Measurements from ENCODE around the gene MEGF6.

Gene MEGF6, protein sequence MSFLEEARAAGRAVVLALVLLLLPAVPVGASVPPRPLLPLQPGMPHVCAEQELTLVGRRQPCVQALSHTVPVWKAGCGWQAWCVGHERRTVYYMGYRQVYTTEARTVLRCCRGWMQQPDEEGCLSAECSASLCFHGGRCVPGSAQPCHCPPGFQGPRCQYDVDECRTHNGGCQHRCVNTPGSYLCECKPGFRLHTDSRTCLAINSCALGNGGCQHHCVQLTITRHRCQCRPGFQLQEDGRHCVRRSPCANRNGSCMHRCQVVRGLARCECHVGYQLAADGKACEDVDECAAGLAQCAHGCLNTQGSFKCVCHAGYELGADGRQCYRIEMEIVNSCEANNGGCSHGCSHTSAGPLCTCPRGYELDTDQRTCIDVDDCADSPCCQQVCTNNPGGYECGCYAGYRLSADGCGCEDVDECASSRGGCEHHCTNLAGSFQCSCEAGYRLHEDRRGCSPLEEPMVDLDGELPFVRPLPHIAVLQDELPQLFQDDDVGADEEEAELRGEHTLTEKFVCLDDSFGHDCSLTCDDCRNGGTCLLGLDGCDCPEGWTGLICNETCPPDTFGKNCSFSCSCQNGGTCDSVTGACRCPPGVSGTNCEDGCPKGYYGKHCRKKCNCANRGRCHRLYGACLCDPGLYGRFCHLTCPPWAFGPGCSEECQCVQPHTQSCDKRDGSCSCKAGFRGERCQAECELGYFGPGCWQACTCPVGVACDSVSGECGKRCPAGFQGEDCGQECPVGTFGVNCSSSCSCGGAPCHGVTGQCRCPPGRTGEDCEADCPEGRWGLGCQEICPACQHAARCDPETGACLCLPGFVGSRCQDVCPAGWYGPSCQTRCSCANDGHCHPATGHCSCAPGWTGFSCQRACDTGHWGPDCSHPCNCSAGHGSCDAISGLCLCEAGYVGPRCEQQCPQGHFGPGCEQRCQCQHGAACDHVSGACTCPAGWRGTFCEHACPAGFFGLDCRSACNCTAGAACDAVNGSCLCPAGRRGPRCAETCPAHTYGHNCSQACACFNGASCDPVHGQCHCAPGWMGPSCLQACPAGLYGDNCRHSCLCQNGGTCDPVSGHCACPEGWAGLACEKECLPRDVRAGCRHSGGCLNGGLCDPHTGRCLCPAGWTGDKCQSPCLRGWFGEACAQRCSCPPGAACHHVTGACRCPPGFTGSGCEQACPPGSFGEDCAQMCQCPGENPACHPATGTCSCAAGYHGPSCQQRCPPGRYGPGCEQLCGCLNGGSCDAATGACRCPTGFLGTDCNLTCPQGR (N-terminal part only)

DNA sequence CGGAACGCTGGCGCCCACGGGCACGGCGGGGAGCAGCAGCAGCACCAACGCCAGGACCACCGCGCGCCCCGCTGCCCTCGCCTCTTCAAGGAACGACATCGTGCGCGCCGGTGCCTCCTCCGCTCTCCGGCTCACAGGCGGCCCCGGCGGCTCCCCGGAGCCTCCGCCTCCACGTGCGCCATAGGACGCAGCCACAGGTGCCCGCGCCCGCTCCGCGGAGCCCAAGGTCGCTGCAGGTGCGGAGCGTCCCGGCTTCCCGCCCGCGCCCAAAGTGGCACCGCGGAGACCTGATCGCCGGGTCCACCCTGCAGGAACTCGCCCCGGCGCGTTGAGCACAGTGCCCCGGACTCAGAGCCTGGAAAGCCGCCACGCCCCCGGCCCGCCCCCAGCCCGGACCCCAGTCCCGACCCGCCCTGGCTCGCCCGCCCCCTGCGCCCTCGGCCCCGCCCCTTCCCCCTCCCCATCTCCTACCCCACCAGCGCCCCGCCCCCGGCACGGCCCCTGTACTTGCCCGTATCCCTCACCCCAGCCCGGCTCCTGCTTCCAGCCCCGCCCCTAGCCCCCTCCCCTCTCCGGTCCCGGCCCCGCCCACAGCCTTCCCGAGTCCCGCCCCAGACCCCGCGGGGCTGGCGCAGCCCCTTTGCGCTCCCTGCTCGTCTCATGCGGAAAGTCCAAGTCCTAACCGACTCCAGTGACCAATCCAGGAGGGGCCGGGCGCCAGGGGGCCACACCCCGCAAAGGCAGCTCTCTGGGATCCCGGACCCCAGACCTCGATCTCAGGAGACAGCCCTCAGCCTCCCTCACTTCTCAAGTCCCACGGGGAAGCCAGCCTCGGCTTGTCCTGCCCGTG is at the start of gene MEGF6:
TSS of gene MEGF6 (minus strand) at position 339 of the 850 bp plus-strand sequence. CDS start at position 99, 240 bp downstream.
- ATAC-seq, result peak; percentile 71
- no peak within 1 kb of the TSS for H3K27ac Mint-ChIP-seq
- peaks cover 13% of the 10 kb centered on the region for H3K27me3 Mint-ChIP-seq
- H3K4me1 Mint-ChIP-seq, result peaks cover 4% of the 10 kb centered on the region
- no peaks in the 10 kb centered on the region for H3K36me3 Mint-ChIP-seq (ENCODE audit: low read depth)
- H3K4me3 Mint-ChIP-seq, result peak within 1 kb of the TSS; percentile 50
- no peaks in the 10 kb centered on the region for H3K9me3 Mint-ChIP-seq
- DNase-seq, result peak; percentile 65

- no peaks in the 10 kb centered on the region for H3K9me3 Mint-ChIP-seq
- H3K4me3 Mint-ChIP-seq, result no peak overlapping the region
- H3K4me1 Mint-ChIP-seq, result peaks cover 12% of the 10 kb centered on the region
- peaks cover 19% of the 10 kb centered on the region for H3K27me3 Mint-ChIP-seq
- DNase-seq (no peak), ATAC-seq (peak; percentile 21)
- H3K27ac Mint-ChIP-seq, result no peak overlapping the region
- no peaks in the 10 kb centered on the region for H3K36me3 Mint-ChIP-seq (ENCODE audit: low read depth)
These were observed 49.4 kb upstream of the MEGF6 start for GRCh38 chr1:3660704-3661103.

GRCh38 chr1:3659093-3659492 is 47.8 kb upstream of the MEGF6 start:
- H3K9me3 Mint-ChIP-seq, result no peaks in the 10 kb centered on the region
- no peak overlapping the region for H3K4me3 Mint-ChIP-seq
- H3K27ac Mint-ChIP-seq, result no peak overlapping the region
- H3K36me3 Mint-ChIP-seq (ENCODE audit: low read depth), result no peaks in the 10 kb centered on the region
- no peak for DNase-seq
- no peak for ATAC-seq
- peaks cover 34% of the 10 kb centered on the region for H3K27me3 Mint-ChIP-seq
- H3K4me1 Mint-ChIP-seq, result peaks cover 12% of the 10 kb centered on the region

DNA sequence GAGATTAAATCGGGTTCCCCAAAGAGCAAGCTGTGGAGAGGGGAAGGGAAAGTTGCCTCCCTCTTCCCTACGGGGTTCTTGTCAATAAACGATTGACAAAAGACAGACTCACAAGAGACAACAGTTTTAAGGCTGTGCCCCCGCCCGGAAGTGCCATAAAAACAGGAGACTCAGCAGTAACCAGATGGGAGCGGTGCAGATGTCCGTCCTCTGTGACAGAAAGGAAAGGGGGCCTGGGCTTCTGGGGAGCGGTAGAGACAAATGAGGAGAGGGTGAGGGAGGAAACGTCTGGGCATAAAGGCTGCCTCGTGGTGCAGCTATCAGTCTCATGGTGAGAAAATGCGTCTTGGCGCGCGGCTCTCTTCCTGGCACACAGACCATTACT is 46.9 kb upstream of the MEGF6 start:
- DNase-seq, result no peak
- Mint-ChIP-seq H3K4me1 (peaks cover 14% of the 10 kb centered on the region), H3K36me3 (ENCODE audit: low read depth) (no peaks in the 10 kb centered on the region), H3K4me3 (no peak overlapping the region), H3K27ac (no peak overlapping the region), H3K9me3 (no peaks in the 10 kb centered on the region), H3K27me3 (peaks cover 43% of the 10 kb centered on the region)
- no peak for ATAC-seq

DNA sequence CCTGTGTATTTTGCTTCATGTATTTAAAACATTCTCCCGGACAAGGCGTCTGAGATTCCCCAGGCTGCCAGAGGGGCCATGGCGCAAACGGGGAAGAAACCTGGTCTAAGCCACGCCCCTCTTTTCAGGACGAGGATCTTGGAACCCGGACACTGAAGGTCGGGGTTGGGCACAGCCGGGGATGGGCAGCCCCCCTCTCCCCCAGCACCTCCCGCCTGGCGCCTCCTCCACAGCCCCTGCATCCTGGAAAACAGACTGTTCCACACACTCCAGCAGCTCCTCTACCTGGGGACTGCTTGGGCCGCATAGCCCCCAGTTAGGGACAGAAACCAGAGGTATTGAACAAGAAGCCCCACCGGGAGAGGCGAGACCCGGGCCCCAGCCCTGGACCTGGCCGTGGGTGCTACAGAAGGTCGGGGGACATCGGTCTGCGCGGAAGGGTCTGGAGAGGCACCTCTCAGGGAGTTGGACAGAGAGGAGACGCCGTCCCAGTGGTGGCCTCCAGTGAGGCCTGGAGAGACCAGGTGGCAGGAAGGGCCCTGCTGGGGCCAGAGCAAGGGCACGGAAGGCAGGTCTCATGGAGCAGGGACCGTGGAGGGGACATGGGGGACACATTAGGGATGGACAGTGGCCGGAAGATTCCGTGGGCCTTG is 46.4 kb upstream of the MEGF6 start:
- Mint-ChIP-seq H3K27ac (no peak overlapping the region), H3K27me3 (peaks cover 46% of the 10 kb centered on the region)

GRCh38 chr1:3657096-3657475 is 45.8 kb upstream of the MEGF6 start:
- H3K4me3 Mint-ChIP-seq, result no peak overlapping the region
- ATAC-seq (no peak), DNase-seq (no peak)
- peaks cover 44% of the 10 kb centered on the region for H3K27me3 Mint-ChIP-seq
- no peaks in the 10 kb centered on the region for H3K9me3 Mint-ChIP-seq
- no peaks in the 10 kb centered on the region for H3K36me3 Mint-ChIP-seq (ENCODE audit: low read depth)
- H3K27ac Mint-ChIP-seq, result no peak overlapping the region
- H3K4me1 Mint-ChIP-seq, result peaks cover 14% of the 10 kb centered on the region

More for the DNA sequence above, 46.4 kb upstream of the MEGF6 start:
- H3K4me3 Mint-ChIP-seq, result no peak overlapping the region
- no peaks in the 10 kb centered on the region for H3K36me3 Mint-ChIP-seq (ENCODE audit: low read depth)
- peaks cover 14% of the 10 kb centered on the region for H3K4me1 Mint-ChIP-seq
- ATAC-seq, result peak; percentile 31
- no peak for DNase-seq
- no peaks in the 10 kb centered on the region for H3K9me3 Mint-ChIP-seq

- Mint-ChIP-seq H3K36me3 (ENCODE audit: low read depth) (no peaks in the 10 kb centered on the region), H3K27ac (no peak overlapping the region), H3K4me1 (peaks cover 14% of the 10 kb centered on the region), H3K9me3 (no peaks in the 10 kb centered on the region), H3K4me3 (no peak overlapping the region), H3K27me3 (peaks cover 44% of the 10 kb centered on the region)
- DNase-seq (no peak), ATAC-seq (peak; percentile 54)
These were observed 45.3 kb upstream of the MEGF6 start for GRCh38 chr1:3656450-3657095.

- no peak for ATAC-seq
These were observed 43.4 kb upstream of the MEGF6 start for GRCh38 chr1:3654549-3655281.

DNA sequence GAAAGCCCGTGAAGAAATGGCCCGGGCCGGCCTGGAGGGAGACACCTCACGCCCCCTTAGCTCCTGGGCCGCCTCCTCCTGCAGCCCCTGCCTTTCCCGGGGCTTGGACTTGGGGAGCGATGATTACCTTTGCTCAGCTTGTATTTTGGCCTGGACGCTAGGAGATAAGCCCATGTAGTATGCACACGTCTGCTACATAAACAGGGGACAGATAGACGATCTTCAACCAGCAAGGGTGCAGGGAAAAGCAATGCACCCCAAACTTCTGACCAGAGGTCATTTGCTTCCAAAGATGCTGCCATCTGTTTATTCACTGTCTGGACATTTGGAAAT is 41.9 kb upstream of the MEGF6 start:
- Mint-ChIP-seq H3K36me3 (ENCODE audit: low read depth) (no peaks in the 10 kb centered on the region), H3K27ac (no peak overlapping the region), H3K9me3 (no peaks in the 10 kb centered on the region), H3K4me1 (peaks cover 30% of the 10 kb centered on the region), H3K4me3 (no peak overlapping the region), H3K27me3 (peaks cover 50% of the 10 kb centered on the region)
- no peak for ATAC-seq
- no peak for DNase-seq

More at GRCh38 chr1:3654549-3655281, 43.4 kb upstream of the MEGF6 start:
- Mint-ChIP-seq H3K36me3 (ENCODE audit: low read depth) (no peaks in the 10 kb centered on the region), H3K4me3 (no peak overlapping the region), H3K4me1 (peaks cover 20% of the 10 kb centered on the region), H3K9me3 (no peaks in the 10 kb centered on the region), H3K27ac (no peak overlapping the region), H3K27me3 (peaks cover 53% of the 10 kb centered on the region)
- no peak for DNase-seq

GRCh38 chr1:3652548-3653285 is 41.4 kb upstream of the MEGF6 start:
- Mint-ChIP-seq H3K4me3 (no peak overlapping the region), H3K27ac (no peak overlapping the region), H3K36me3 (ENCODE audit: low read depth) (no peaks in the 10 kb centered on the region), H3K9me3 (no peaks in the 10 kb centered on the region), H3K27me3 (peaks cover 48% of the 10 kb centered on the region), H3K4me1 (peaks cover 36% of the 10 kb centered on the region)
- DNase-seq (no peak), ATAC-seq (no peak)

GRCh38 chr1:3651930-3652547 is 40.7 kb upstream of the MEGF6 start, which contains the start of gene TP73:
TP73 (plus strand) TSS chr1:3652516; CDS start chr1:3682366, 29,850 bp downstream.
- DNase-seq (peak; percentile 15), ATAC-seq (no peak)
- no peak within 1 kb of the TSS for H3K4me3 Mint-ChIP-seq
- H3K9me3 Mint-ChIP-seq, result no peaks in the 10 kb centered on the region
- H3K4me1 Mint-ChIP-seq, result peaks cover 36% of the 10 kb centered on the region
- peaks cover 45% of the 10 kb centered on the region for H3K27me3 Mint-ChIP-seq
- no peak within 1 kb of the TSS for H3K27ac Mint-ChIP-seq
- H3K36me3 Mint-ChIP-seq (ENCODE audit: low read depth), result no peaks in the 10 kb centered on the region
